Measurements from ENCODE around the gene PAXX.

The PAXX gene

DNA sequence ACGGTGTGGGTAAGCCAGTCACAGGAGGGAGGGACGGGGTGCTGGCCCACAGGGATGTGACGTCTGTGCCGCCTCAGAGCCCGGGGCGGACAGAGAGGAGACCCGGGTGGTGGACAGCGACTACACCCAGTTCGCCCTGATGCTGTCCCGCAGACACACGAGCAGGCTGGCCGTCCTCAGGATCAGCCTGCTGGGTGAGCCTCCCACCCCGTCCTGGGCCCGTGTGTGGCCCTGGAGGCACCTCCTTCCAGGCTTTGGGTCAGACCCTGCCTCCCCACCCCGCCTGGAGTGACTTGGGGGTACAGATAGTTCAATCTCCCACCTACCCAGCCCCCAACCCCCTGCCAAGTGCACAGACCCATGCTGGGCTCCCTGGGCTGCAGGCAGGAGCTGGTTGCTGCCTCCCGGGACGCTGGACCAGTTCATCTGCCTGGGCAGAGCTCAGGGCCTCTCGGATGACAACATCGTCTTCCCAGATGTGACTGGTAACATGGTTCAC is 38.4 kb upstream of the PAXX start:
- no peak for DNase-seq

DNA sequence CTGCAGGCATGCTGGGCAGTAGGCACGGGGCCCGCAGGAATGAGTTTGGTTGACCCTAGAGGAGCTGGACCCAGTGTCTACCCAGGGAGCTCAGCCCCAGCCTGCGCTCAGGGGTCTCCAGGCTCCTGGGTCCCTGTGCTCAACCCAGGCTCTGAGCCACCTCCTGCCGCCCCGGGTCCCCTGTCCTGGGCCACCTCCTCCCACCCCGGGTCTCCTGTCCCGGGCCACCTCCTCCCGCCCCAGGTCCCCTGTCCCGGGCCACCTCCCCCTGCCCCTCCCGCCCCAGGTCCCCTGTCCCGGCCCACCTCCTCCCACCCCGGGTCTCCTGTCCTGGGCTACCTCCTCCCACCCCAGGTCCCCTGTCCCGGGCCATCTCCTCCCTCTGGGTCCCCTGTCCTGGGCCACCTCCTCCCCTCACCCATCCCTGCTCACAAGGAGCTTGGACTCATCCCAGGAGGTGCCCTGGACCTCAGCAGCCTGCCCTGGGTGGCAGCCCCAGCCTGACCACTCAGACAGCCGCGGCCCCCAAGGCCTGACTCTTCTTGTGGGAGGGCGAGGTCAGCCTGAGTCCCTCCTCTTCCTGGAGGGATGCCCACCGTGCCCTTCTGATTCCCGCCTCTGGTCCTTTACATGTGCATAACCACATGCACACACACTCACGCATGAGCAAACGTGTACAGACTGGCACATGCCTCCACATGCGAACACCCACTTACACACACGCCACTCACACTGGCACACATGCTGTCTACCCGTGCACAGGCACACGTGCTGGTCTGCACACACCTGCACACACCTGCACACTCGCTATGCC is 37.7 kb upstream of the PAXX start:
- DNase-seq: no peak

DNA sequence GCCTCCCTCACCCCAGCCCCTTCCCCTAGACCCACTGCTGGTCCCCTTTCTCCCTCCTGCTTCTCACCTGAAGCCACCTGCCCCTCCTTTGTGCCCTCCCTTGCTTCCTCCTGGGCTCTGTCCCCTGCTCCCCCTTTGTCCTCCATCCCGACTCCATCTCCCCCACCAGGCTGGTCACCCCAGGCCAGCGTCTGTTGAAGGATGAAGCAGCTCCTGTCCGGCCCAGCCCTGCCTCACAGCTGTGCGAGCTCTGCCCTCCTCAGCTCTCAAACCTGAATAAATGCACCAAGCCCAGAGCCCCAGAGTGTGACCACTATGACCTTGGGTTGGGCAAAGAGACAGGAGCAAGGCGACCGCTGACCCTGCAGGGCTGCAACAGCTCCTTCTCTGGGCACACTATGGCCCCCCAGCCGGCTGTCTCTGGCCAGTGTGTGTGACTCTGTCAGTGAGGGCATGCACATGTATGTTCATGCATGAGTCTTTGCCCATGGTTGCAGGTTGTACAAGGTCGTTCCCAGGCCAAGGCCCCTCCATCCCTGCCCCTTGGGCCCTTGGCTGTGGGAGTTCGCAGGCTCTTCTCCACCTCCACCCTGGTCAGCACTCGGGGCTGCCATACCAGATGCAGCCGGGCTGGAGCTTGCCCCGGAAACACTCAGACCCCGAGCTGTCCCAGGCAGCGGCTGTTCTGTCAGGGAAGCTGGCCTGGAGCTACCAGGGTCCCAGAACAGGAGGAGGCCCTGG is 36.9 kb upstream of the PAXX start:
- no peak for DNase-seq

DNA sequence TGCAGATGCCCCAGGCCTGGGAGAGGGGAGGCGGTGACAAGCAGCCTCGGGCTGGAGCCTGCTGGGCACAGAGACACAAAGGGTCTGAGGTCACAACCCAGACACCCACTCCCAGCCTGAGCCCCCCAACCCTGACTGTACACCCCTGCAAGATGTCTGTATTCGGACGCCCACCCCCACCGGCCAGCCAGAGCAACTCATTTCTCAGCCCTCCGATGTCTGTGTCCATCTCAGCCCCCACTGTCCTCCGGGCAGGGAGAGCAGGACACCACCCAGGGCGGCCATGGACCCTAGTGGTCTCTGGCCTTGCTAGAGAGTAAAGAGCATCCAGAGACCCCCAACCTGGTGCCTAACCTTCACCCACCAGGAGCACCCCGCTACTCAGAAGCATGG is 36.3 kb upstream of the PAXX start:
- DNase-seq: no peak

DNA sequence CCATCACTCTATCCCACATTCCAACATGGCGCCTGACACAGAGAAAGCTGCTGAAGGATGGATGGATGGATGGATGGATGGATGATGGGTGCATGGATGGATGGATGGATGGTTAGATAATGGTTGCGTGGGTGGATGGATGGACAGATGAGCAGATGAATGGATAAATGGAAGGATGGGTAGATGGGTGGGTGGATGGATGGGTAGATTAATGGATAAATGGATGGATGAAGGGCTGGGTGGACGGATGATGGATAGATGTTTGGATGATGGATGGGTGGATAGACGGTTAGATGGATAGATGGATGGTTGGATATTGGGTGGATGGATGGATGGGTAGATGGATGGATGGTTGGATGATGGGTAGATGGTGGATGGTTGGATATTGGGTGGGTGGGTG is 35.6 kb upstream of the PAXX start:
- DNase-seq: no peak

DNA sequence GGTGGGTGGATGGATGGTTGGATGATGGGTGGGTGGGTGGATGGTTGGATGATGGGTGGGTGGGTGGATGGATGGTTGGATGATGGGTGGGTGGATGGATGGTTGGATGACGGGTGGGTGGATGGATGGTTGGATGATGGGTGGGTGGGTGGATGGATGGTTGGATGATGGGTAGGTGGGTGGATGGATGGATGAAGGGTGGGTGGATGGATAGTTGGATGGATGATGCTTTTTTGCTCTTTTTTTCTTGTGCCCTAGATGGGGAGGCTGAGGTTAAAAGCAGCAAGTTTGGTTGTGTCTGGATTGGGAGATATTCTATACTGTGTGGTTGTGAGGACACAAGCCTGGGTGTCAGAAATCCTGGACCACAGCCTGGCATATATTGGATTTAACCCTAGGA is 34.8 kb upstream of the PAXX start:
- no peak for DNase-seq

DNA sequence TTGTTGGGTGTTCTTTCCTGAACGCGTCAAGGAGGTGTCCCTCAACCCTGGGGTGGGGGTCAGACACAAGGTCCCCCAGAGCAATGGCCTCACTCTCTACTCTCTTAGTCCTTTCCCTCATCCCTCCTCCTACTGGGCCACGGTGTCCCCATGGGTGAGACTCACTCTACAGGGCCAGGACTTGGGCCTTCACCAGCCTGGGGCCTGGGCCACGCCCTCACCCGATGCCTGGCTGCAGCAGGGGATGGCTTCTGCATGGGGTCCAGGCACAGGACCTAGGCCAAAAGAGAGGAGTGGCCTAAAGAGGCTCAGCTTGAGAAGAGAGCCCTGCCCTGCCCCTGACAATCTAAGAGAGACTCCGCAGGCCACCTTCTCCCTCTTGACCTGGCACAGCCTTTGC is 34.3 kb upstream of the PAXX start:
- no peak for DNase-seq

DNA sequence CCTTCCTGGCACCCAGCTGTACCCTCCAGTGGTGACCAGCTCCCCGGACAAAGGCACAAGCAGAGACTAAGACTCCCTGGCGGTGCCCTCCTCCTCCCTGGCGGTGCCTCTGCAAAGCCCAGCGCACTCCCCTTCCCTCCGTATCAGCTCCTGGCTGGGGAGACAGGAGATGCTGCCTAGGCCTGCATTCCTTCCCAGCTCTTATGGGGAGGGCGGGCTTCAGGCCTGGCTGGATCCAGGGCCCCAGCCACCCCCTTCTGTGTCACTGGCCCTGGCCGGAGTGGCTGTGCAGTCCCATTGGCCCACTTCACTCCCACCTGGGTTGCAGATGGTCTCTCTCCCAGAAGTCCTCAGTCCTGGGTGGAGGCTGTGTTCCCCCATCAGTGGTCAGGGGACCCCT is 33.7 kb upstream of the PAXX start:
- DNase-seq: no peak

DNA sequence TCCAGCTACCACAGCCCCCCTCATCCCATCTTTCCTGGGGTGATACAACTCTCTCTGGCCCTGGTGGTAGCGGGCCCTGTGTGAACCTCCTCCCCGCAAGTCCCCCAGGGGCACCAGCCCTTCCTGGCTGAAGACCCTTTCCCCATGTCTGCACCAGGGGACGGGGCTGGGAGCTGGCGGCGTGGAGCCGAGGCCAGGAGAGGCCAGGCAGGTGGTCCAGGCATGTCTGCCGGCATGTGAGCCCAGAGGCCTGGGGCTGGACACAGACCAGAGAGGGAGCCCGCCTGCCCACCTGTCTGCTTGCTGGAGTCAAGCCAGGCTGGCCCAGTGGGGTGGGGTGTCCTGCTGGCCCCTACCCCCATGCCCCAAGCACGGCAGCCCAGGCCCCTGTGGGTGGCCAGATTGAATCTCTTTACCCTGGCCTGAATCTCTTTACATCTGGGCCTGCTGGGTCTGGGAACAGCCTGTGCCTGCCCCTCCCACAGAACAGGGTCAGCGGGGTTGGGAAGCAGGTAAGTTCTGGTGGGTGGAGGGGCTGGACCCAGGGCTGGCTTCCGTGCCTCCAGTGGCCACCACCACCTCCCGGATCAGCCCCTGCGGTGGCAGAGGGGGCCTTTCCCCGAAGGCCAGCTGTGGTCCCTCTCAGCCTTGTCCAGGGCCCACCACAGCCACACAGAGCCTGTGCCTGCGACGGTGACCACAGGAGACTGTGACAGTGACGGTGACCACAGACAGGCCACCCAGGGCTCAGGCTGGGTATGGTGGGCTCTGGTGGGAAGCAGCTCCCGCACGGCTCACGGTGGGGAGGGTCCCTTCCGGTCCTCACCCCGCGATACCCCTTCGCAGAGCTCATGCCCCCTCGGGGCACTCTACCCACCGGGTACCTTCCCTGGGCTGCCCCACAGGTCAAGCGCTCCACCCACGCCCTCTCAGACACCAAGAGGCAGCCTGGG is 33.0 kb upstream of the PAXX start:
- DNase-seq: no peak

DNA sequence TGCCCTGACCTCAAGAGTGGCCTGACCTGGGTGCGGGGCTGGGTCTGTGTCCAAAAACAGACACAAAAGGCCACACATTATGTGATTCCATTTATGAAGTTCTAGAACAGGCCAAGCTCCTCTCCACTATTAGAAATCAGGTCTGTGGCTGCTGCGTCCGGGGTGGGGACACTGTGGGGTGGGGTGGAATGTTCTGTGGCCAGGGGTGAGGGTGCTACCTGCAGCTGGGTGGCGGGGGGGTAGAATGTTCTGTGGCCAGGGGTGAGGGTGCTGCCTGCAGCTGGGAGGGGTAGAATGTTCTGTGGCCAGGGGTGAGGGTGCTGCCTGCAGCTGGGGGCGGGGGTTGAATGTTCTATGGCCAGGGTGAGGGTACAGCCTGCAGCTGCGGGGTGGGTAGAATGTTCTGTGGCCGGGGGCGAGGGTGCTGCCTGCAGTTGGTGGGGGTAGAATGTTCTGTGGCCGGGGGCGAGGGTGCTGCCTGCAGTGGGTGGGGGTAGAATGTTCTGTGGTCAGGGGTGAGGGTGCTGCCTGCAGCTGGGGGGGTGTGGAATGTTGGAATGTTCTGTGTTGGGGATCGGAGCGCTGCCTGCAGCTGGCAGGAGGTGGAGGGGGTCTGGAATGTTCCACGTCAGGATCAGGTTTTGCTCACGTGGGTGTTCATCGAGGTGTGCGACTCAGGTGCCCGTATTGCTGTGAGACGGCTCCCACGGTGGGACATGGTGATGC is 31.8 kb upstream of the PAXX start:
- DNase-seq: no peak

DNA sequence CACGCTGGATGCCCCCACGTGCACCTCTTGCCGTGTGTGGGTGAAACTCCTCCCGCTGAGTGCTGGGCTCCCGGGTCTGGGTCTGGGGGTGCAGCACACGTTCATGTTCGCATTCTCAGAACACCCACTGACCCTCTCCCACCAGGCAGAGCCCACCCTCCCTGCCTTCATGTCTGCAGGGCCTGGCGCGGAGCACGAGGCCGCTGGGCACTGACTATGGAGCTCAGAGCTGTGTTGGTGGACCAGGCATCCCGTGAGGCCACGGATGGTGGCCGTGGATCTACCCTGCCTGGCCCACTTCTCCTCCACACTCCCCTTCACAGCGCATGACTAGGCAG is 31.3 kb upstream of the PAXX start:
- DNase-seq: no peak

DNA sequence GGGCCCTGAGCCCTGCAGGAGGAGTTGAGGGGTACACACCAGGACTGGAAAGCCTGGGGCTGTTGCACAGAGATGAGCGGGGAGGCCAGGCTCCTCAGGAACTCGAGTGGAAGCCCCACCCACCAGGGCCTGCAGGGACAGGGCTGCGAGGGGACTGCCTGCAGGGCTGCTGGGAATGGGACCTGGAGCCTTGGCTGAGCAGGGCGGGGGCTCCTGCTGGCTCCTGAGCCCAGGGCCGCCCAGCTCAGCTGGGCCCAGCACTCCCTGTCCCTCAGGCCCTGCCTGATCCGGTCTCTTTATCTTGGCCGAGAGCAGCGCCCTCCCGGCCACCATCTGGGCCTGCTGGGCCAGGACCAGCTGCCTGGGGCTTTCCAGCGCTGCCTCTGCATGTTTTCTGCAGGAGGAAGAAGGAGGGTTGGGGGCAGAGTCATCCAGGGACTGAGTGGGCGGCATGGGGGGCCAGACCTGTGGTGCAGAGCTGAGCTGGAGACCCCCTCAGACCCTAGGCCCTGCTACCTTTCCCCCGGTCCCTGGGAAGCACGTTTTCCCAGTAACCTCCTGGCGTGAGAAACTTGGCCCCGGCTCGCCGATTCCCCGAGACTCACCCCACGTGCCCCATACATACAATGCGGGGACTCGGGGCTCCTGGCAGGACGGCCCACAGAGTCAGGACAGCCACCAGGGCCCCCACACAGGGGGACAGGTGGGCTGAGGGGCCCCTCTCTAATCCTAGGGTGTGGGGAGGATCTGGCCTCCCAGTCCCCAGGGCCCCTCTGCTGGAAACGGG is 30.8 kb upstream of the PAXX start:
- DNase-seq: no peak

DNA sequence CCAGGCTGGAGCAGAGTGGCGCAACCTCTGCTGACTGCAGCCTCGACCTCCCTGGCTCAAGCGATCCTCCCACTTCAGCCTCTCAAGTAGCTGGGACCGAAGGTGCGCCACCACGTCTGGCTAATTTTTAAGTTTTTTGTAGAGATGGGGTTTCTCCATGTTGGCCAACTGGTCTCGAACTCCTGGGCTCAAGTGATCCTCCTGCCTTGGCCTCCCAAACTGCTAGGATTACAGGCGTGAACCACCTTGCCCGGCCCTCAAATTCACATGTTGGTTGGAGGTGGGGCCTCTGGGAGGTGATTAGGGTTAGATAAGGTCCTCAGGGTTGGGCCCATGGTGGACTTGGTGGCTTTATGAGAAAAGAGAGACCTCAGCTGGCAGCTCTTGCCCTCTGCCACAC is 30.1 kb upstream of the PAXX start:
- DNase-seq: no peak

DNA sequence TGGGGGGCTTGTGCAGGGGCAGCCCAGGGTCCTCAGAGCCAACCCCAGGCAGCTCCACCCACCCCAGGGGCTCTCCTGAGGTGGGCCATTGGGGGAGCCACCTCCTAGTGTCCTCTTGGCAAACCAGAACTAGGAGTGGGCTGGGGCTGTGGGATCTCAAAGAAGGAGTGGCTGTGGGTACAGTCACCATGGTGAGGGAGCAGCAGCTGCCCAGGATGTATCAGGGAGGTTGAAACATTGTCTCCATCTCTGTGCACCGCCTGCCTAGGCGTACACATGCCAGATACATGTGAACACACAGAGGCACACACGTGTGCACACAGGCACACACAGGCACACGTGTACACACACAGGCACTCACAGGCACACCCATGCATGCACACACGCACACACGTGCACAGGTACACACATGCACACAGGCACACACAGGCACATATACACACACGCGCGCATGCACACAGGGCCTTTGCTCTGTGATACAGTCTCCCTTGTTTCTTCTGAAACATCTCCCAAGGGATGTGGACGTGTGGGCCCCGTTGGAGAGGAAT is 29.4 kb upstream of the PAXX start:
- no peak for DNase-seq

DNA sequence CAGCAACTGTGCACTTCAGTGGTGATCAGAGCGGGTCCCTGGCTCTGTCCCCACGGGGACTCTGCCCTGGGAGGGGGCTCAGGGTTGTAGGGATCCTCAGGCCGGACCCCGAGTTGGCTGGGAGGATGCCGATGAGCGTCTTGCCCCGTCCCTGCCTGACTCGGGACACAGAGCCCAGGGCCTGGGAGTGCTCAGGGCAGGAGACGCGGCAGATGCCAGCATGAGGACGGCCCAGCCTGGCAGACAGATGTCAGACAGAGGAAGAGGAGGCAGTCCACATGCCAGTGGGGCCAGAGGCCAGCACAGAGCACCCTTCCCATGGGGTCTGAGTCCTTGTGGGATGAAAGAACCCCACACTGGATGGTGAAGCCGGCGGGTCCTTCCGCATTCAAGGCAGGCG is 28.9 kb upstream of the PAXX start:
- DNase-seq: no peak

DNA sequence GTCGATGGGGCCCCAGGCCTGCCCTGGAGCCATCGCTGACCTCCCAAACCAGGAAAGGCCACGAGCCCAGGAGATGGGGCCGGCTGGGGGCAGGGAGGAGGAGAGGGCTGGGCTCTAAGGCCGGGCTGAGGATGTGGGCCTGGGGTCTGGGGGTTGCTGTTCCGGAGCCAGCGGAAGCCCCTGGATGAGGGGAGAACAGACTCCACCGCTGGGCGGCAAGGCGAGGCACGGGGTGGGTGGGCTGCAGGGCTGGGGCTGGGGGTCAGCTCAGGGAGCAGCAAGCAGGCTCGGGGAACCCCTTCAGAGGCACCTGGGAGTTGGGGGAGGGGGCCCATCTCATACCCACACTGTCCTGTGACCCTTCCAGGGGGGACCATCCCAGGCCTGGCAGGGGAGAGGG is 28.5 kb upstream of the PAXX start:
- no peak for DNase-seq

DNA sequence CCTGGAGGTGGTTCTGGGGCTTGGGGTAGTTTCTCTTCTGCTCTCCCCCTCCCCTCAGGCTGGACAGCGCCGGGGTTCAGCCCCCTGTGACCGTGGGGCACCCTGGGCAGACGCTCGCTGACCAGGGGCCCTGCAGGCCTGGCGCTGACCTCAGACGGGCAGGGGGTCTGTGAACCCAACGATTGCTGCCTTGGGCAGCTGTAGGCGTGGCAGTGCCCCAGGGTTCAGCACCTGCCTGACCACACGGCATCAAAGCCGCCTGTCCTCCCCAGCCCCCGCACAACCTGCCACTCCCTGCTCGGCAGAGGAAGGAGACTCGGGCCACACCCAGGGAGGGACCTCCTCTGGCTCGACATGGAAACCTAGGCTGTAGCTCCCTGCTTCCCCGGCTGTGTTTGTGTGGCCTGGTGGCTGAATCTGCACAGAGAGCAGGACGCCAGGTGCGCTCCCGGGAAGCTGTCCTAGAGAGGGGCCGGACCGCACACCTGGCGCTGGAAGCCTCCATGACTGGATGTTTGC is 28.0 kb upstream of the PAXX start:
- DNase-seq: no peak

DNA sequence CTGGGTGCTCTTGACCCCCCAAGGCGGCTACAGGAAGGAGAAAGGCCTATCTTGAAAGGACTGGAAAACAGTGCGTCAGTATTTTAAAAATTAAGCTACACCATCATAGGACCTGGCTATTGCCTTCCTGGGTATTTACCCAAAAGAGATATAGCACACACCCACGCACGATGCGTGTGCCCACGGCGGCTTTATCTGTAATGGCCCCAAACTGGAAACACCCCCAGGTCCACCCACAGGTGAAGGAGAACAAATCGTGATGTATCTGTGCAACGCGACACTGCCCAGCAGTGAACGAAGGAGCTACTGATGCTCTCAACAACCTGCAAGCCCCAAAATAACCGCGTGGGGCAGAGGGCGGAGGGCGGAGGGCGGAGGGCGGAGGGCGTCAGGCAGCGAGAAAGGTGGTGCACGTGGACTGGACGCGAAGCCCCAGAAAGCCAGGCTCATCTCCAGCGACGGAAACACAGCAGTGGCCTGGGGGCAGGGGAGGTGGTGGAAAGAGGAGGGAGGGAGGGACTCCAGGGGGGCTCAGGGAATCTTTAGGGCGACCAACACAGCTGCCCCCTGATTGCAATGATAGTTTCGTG is 27.3 kb upstream of the PAXX start:
- no peak for DNase-seq

DNA sequence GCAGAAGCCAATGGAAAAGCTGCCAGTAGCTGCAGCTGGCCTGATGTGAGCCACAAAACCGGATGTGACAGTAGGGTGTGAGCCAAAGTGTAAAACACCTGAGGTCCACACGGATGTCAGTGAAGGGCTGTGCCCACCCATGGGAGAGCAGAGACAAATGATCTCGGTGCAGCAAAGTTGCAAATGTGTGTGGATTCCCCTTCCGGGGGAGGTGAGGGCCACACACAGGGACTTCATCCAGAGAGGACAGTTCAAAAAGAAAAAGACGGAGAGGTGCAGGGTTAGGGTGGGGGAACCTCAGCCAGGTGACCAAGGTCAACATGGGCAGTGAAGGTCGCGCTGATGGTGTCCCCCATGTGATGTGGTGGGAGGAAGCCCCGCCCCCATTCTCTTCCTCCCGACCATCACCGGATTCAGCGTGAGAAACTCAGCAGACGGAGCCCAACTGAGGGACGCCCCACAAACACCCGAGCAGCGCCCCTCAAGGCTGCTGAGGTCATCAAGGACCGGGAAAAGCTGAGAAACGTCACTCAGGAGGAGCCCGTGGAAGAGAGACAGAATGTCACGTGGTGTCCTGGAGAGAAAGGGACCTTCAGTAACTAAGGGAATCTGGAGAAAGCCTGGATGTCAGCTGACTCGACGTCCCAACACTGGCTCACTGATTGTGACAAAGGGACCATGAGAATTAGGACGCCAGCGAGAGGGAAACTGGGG is 26.3 kb upstream of the PAXX start:
- DNase-seq: no peak

Measured in NCI-H345 (cell line).